Measurements from ENCODE around the gene FAM171A1. TPM values are rescaled to one million over a fixed set of nuclear protein-coding genes. Genes with fewer than 3 reads are reported as not detected.
"Not testable (repeated sequence)": the region's sequence is repeated elsewhere in the genome, so short reads cannot be mapped to it uniquely, and the experiment has no call there.

FAM171A1 gene
- total RNA-seq, 1 donor from 2014 or later, result 28.2 TPM

GRCh38 chr10:15395935-15396334 is 24.8 kb upstream of the FAM171A1 start:
- H3F3A ChIP-seq (ENCODE audit: low read depth), result no peaks in the 10 kb centered on the region
- H3K4me1 ChIP-seq, result no peaks in the 10 kb centered on the region

DNA sequence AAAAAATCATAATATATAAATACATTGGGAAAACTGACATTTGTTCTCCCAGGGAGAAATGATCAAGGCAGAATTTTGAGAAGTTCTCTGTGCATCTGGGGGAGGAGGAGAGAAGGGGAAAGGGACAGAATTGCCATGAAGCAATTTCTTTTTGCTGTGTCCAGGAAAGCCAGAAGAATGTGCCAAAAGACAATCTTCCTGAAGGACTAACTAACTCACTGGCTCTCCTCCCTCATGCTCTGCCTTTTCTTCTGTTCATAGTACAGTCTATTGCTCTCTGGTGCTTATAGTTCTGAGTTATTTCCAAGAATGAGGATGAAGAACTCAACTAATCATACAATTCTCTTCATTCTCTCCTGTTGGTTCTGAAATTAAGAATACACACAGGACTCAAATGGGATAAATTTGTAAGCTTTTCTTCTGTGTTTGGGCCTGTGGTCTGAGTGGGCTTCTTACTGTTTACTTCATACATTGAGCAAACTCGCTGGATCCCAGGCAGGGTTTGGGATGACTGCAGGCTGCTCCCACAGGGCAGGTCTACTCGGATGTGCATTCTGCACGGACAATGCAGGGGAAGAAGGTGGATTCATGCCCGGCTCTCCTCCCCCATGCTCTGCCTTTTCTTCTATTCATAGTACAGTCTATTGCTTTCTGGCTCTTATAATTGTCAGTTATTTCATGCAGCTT is 22.2 kb upstream of the FAM171A1 start:
- H3K4me1 Mint-ChIP-seq, result no peaks in the 10 kb centered on the region
- DNase-seq (ENCODE audit: low spot score), result no peak

More at GRCh38 chr10:15395935-15396334, 24.8 kb upstream of the FAM171A1 start:
- Histone ChIP-seq H2AFZ (replicated peaks) (no peak overlapping the region), H3K9me3 (ENCODE audit: low read depth) (no peaks in the 10 kb centered on the region), H3K27me3 (no peaks in the 10 kb centered on the region), H3K79me2 (ENCODE audit: low read depth) (no peaks in the 10 kb centered on the region), H3K36me3 (no peaks in the 10 kb centered on the region), H4K20me1 (ENCODE audit: low read depth) (no peaks in the 10 kb centered on the region), H3K4me2 (no peak overlapping the region), H3K27ac (no peak overlapping the region), H3K9ac (no peak overlapping the region), H3K4me3 (no peak overlapping the region)
- H3K36me3 Mint-ChIP-seq, result no peaks in the 10 kb centered on the region
- no peak overlapping the region for H3K27ac Mint-ChIP-seq
- H3K4me3 Mint-ChIP-seq, result no peak overlapping the region
- no peaks in the 10 kb centered on the region for H3K9me3 Mint-ChIP-seq
- H3K27me3 Mint-ChIP-seq (ENCODE audit: insufficient read depth, low read depth), result peaks cover 3% of the 10 kb centered on the region
- TF ChIP-seq, protein P1, sequence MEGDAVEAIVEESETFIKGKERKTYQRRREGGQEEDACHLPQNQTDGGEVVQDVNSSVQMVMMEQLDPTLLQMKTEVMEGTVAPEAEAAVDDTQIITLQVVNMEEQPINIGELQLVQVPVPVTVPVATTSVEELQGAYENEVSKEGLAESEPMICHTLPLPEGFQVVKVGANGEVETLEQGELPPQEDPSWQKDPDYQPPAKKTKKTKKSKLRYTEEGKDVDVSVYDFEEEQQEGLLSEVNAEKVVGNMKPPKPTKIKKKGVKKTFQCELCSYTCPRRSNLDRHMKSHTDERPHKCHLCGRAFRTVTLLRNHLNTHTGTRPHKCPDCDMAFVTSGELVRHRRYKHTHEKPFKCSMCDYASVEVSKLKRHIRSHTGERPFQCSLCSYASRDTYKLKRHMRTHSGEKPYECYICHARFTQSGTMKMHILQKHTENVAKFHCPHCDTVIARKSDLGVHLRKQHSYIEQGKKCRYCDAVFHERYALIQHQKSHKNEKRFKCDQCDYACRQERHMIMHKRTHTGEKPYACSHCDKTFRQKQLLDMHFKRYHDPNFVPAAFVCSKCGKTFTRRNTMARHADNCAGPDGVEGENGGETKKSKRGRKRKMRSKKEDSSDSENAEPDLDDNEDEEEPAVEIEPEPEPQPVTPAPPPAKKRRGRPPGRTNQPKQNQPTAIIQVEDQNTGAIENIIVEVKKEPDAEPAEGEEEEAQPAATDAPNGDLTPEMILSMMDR (IDR thresholded peaks at IDR 0.05), result no peak
- TF ChIP-seq EZH2 (IDR thresholded peaks at IDR 0.05) (no peak), EZH2phosphoT487 (IDR thresholded peaks at IDR 0.05) (no peak)
- no peaks in the 10 kb centered on the region for H3K4me1 Mint-ChIP-seq
- DNase-seq (ENCODE audit: low spot score), result no peak

DNA sequence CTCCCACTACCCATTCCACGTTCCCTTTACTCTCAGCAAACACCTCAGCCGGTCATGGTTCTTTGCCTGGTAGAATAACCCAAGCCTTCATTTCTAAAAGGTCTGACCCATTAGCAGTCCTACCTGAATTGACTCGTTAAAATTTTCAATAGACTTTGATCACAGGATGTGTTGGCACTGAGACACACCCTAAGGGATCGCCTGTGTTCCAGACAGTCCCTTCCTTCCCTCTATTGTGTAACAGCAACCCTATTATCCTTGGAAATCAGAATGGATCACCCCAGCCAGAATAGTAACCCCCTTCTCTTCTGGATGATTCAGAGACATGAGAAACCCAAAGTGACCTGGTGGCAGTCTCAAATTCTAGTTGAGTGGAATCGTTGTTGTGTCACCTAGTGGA is 20.4 kb upstream of the FAM171A1 start:
- H2AFZ ChIP-seq (replicated peaks), result no peak overlapping the region

More for the DNA sequence above, 22.2 kb upstream of the FAM171A1 start:
- Histone ChIP-seq H3K4me2 (no peak overlapping the region), H3K4me1 (no peaks in the 10 kb centered on the region), H4K20me1 (ENCODE audit: low read depth) (no peaks in the 10 kb centered on the region), H2AFZ (replicated peaks) (no peak overlapping the region), H3K27ac (no peak overlapping the region), H3K36me3 (no peaks in the 10 kb centered on the region), H3K9ac (no peak overlapping the region), H3K9me3 (ENCODE audit: low read depth) (no peaks in the 10 kb centered on the region), H3K27me3 (no peaks in the 10 kb centered on the region), H3K4me3 (no peak overlapping the region), H3F3A (ENCODE audit: low read depth) (no peaks in the 10 kb centered on the region), H3K79me2 (ENCODE audit: low read depth) (no peaks in the 10 kb centered on the region)
- H3K9me3 Mint-ChIP-seq, result no peaks in the 10 kb centered on the region
- peaks cover 3% of the 10 kb centered on the region for H3K27me3 Mint-ChIP-seq (ENCODE audit: insufficient read depth, low read depth)
- no peaks in the 10 kb centered on the region for H3K36me3 Mint-ChIP-seq
- no peak overlapping the region for H3K4me3 Mint-ChIP-seq
- TF ChIP-seq EZH2phosphoT487 (IDR thresholded peaks at IDR 0.05), result no peak
- TF ChIP-seq, protein P1 (IDR thresholded peaks at IDR 0.05), result no peak
- TF ChIP-seq EZH2 (IDR thresholded peaks at IDR 0.05), result no peak
- no peak overlapping the region for H3K27ac Mint-ChIP-seq

DNA sequence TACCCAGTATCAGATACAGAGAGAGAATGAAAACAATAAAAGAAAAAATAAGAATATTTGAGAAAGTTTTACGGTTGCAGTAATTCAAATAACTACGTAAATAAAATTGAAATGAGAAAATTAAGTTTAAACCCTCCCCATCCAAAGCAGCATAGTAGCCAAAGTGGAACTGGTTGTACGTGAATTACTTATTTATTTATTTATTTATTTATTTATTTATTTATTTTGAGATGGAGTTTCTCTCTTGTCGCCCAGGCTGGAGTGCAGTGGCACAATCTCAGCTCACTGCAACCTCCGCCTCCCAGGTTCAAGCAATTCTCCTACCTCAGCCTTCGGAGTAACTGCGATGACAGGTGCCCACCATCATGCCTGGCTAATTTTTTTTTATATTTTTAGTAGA is 17.1 kb upstream of the FAM171A1 start:
- H3K9ac ChIP-seq; H4K20me1 ChIP-seq (ENCODE audit: low read depth); H3K4me3 Mint-ChIP-seq; H3K36me3 Mint-ChIP-seq; H3K27me3 ChIP-seq; H3K27ac ChIP-seq; H2AFZ ChIP-seq (replicated peaks); H3K9me3 Mint-ChIP-seq; H3K4me2 ChIP-seq; H3K27me3 Mint-ChIP-seq (ENCODE audit: insufficient read depth, low read depth); DNase-seq (ENCODE audit: low spot score); H3K79me2 ChIP-seq (ENCODE audit: low read depth); H3K27ac Mint-ChIP-seq; H3K4me3 ChIP-seq; H3F3A ChIP-seq (ENCODE audit: low read depth); H3K36me3 ChIP-seq; H3K9me3 ChIP-seq (ENCODE audit: low read depth): not testable (repeated sequence)
- H3K4me1 Mint-ChIP-seq, result peaks cover 21% of the 10 kb centered on the region
- H3K4me1 ChIP-seq, result peaks cover 22% of the 10 kb centered on the region

More for the DNA sequence above, 20.4 kb upstream of the FAM171A1 start:
- Mint-ChIP-seq H3K4me3 (no peak overlapping the region), H3K27ac (no peak overlapping the region), H3K36me3 (no peaks in the 10 kb centered on the region), H3K27me3 (ENCODE audit: insufficient read depth, low read depth) (peaks cover 3% of the 10 kb centered on the region), H3K9me3 (no peaks in the 10 kb centered on the region), H3K4me1 (peaks cover 11% of the 10 kb centered on the region)
- H3K79me2 ChIP-seq (ENCODE audit: low read depth), result no peaks in the 10 kb centered on the region
- H3K27ac ChIP-seq, result no peak overlapping the region
- H3K4me3 ChIP-seq, result no peak overlapping the region
- no peaks in the 10 kb centered on the region for H3K36me3 ChIP-seq
- TF ChIP-seq EZH2 (IDR thresholded peaks at IDR 0.05), result no peak
- TF ChIP-seq, protein P1 (IDR thresholded peaks at IDR 0.05), result no peak
- no peak for TF ChIP-seq EZH2phosphoT487 (IDR thresholded peaks at IDR 0.05)
- H4K20me1 ChIP-seq (ENCODE audit: low read depth), result no peaks in the 10 kb centered on the region
- H3K9ac ChIP-seq, result no peak overlapping the region
- no peak overlapping the region for H3K4me2 ChIP-seq
- H3F3A ChIP-seq (ENCODE audit: low read depth), result no peaks in the 10 kb centered on the region
- H3K27me3 ChIP-seq, result no peaks in the 10 kb centered on the region
- no peak for DNase-seq (ENCODE audit: low spot score)
- peaks cover 13% of the 10 kb centered on the region for H3K4me1 ChIP-seq
- no peaks in the 10 kb centered on the region for H3K9me3 ChIP-seq (ENCODE audit: low read depth)
